NCI-H2171 (cell line): ENCODE data around the gene ACKR1.

Experiments used
- DNase-seq: peaks from one replicate; lab custom pipeline; 2025; lab: John Stamatoyannopoulos, UW

ACKR1 gene

DNA sequence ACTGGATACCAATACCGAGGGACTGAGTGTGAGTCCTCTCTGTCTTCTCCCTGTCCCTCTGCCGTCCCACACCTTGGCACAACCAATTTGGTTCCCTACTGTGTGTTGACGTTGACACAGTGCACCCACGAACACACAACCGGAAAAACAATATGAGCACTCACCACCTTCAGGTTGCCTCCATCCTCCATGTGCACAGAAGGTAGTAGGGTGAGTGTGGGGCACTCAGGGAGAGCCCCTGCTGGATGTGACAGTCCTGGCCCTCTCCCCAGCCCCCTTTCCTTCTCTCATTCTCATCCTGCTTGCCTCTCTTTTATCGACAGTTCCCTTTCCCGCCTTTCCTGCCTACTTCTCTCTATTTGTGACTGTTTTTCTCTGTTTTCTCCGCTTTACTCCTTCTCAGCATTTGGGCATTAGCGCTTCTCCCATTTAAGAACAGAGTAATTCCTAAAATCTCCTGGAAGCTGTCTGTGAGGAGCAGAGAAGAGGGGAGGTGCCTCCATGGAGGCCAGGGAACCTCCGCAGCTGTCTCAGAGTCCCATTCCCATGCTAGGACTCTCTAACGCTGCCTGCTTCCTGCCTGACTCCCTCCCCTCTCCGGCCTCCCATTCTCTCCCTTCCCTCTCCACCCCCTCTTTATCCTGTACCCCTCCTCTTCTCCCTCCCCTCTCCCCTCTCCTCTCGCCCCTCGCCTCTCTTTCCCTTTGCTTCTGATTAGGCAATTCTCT is 16.9 kb upstream of the ACKR1 start:
- no peak for DNase-seq

DNA sequence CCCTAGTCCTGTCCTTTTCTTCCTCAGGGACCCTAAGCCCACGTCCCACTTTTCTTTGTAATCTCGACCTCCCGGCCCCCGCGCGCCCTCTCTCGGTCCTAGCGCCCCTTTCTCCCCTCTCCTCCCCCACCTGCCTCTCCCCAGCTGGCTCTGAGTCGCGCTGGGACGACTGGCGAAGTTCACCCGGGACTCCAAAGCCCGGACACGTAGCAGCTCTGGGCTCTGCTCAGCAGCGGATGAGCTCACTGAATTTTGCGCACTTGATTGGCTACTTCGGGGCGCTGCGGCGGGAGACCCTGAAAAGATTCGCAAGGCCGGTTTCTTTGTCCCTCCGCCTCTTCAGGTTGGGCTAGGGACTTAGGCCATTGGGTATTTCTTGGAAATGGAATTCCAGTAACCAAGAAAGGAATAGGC is 16.3 kb upstream of the ACKR1 start:
- no peak for DNase-seq

DNA sequence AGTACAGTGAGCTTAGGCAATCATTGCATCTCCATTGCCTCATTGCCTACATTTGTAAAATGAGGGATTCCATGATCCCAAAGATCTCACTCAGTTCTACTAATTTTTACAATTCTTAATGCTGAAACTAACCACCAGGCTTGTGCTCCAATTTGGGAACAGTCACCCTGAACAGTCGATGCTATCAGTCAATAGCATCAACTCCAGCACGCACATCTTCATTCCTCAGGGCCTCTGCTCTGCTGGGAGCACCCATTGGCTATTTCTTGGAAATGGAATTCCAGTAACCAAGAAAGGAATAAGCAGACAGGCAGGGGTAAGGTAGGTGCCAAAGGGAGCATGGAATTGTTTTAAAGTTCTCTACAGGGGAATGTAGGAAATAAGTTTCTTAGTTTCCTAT is 14.2 kb upstream of the ACKR1 start:
- no peak for DNase-seq

DNA sequence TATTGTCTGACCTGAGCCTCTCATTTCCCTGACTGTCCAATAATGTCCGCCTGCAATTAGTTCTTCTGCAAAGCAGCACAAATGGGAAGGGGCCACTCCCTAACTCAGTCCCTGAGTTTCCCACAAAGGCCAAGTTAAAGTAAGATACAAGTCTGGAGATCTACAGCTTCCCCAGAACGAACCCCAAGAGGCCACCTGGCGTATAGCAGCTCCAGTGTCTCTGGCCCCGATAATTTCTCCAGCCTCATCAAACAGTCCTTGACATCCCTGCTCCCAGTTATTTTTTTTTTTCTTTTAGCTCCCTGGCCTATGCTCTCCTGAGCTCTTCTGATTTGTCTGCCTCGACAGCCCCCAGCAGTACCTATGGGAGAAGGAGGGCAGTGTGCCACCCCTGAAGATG is 8.1 kb upstream of the ACKR1 start:
- no peak for DNase-seq

DNA sequence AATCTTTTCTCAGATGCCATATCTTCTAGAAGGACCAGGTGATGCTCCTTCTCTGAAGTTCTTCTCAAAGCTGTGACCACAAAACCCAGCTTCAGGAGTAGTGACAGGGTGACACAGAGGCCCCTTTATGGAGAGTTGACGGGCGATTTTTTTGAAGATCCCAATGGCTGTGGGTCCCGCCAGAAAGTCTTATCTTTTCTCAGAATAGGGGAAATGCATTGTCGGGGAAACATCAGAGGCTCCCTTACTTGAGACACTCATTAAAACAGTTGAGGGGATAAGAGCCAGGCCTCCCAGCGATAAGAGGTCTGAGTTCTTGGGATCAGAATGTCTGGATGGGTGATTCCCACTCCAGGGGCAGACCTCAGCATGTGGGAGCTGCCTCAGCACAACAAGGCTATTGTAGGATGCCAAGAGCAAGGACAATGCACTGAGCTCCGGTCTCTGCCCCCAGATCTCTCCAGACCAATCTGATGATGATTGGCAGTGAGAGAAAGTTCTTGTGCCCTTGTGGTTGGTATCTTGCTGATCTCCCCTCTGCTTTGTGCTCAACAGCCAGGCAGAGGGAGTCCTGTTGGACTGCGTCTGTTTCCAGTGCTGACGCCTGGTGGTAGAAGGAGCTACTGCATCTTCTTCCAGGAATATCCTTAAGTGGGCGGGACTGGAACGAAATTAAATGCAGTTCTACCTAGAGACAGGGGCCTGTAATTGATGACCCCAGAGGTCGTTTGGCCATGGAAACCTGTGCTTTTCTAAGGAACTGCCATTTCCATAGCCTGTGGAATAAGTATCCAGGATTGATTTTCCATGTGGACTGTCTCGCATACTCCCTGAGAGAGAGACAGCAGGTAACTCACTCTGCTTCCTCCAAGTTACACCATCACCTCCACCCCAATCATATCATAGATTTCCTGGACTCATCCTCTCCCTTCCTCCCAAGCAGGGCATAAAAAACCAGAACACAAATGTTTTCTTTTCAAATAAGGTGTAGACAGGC is 6.8 kb upstream of the ACKR1 start:
- peak; percentile 2 for DNase-seq

DNA sequence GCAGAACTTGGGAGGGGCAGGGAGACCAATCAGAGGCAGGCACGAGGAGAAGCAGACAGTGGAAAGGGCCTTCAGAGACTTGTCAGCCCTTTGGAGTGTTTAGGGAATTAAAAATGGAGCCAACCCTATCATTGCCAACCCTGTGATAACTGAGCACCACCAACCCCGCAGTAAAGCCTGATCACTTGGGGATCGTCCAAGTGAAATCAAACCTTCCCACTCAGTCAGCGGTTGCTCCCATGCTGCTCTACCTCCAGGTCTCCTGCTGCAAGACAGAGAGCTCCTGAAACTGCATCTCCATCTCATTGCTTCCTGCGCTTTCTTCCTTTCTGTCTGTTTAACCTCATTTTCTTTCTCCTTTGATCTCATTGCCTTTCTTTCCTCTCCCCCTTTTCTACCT is 4.8 kb upstream of the ACKR1 start:
- no peak for DNase-seq

DNA sequence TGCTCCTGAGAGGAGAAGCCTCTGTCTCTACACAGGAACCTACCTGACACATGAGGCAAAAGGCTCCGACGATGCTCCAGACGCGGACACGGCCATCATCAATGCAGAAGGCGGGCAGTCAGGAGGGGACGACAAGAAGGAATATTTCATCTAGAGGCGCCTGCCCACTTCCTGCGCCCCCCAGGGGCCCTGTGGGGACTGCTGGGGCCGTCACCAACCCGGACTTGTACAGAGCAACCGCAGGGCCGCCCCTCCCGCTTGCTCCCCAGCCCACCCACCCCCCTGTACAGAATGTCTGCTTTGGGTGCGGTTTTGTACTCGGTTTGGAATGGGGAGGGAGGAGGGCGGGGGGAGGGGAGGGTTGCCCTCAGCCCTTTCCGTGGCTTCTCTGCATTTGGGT is 3.9 kb upstream of the ACKR1 start:
- DNase-seq: no peak

DNA sequence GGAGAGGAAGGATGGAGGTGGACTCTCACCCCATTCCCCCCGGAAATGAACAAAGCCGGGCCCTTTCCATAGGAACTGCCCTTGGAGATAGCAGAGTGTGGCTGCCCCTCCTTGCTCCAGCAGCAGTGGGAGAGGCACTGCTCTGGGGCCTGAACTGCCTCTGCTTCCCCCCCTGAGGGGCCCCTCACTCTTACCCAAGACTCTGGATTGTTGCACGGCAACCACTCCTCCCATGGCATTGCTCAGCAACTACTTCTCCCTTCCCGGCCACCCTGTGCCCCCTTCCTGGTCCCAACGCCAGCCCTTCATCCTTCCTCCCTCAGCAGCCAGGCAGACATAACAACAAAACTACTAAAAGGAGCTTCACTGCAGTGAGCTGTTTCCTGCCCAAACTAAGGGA is 3.0 kb upstream of the ACKR1 start:
- no peak for DNase-seq

DNA sequence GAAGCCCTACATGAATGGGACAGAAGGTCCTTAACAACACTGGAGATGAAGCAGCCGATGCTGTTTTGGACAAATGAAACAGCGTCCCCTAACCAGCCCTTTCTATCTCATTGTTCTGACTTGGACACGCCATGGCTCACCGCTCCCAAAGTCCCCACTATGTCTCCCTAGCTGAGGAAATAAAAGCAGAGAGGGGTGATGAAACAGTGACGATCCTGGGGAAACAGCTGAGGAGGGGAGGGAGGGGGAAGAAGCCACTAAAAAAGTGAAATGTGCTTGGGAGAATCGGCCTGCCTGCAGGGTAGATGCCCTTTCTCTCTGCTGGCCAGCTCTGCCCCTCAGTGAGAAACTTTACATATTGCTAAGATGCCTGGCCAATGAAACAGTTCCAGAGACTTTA is 1.1 kb upstream of the ACKR1 start:
- no peak for DNase-seq

DNA sequence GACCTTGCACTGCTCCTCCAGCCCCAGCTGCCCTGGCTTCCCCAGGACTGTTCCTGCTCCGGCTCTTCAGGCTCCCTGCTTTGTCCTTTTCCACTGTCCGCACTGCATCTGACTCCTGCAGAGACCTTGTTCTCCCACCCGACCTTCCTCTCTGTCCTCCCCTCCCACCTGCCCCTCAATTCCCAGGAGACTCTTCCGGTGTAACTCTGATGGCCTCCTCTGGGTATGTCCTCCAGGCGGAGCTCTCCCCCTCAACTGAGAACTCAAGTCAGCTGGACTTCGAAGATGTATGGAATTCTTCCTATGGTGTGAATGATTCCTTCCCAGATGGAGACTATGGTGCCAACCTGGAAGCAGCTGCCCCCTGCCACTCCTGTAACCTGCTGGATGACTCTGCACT is 550 bp downstream of the ACKR1 start:
- no peak for DNase-seq

DNA sequence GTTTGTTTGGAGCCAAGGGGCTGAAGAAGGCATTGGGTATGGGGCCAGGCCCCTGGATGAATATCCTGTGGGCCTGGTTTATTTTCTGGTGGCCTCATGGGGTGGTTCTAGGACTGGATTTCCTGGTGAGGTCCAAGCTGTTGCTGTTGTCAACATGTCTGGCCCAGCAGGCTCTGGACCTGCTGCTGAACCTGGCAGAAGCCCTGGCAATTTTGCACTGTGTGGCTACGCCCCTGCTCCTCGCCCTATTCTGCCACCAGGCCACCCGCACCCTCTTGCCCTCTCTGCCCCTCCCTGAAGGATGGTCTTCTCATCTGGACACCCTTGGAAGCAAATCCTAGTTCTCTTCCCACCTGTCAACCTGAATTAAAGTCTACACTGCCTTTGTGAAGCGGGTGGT is 1.4 kb downstream of the ACKR1 start:
- DNase-seq: no peak

DNA sequence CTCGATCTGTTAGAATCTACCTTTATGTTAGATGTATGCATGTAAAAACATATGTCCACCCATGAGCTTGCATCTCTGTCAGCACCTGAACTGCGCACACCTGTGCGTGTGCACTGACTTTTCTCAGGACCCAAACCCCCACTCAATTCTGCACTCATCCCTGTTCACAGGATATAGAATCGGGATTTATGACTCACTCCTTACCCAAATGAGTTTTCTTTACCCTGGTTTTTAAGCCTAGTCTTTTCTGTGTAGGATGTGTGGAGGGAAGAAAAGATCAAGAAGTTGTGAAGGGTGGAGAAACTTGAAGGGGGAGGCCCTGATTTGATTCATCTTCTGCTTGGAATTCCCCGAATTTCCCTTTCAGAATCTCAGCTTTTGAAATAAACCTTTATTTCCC is 2.4 kb downstream of the ACKR1 start:
- DNase-seq: no peak

DNA sequence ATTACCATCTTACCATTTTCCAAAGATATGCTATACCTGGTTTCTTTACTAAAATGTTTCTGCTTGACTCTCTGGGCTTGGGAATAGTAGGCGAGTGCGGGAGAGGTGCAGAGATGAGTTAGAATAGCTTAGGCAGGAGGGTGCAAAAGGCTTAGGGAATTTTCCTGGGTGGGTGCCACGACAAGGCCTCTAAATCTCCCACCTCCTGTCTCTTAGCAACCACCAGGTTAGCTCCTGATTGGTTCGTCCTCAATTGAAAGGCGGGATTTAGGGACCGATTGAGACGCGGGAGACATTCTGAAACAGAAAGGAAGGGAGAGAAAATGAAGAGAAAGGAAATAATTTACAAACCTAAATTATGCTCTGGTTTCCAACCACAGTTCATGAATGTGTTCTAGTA is 3.1 kb downstream of the ACKR1 start:
- no peak for DNase-seq

DNA sequence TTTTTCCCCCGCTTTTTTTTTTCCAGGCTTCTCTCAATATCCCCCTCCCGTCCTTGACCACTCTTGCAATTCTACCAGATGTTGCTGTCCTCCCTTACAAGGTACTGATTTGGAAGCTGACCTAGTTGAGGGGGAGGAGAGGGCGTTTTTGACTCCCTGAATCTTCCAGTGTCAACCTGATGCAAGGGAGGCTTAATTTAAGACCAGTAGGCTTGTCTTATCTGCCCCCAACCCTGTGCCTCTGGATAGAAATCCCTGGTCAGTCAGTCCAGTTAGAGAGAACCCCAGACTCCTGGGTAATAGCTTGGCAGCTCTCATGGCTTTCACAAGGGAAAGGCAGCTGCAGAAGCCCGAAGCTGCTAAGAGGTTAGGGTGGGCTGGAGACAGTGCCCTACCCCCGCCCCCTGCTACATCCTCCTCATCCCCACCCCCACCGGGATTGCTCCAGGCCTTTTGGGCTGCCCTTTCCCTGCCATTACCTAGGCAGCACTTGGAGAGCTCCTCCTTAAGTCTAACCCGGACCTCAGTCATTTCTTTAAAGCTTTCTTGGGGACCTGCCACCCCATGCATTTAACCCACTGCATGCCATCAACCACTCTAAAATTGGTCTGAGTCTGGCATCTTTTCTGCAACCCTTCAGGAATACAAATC is 3.6 kb downstream of the ACKR1 start:
- DNase-seq: no peak

DNA sequence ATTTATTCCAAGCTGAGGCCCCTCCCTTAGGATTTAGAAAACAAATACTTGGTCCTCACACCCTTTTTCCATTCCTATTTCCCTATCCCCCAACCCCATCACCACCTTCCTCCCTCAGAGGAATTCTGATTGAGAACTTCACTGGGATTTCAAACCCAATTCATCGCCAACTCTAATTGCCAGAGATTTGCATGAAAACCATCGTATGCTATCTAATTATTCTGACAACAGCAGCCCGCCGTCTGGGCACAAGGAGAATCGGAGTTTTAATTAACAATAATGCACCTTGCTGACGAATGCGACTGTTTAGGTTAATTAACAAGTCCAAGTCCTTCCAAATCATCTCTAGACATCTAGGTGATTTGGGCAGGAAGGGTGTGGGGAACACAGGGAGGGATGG is 4.4 kb downstream of the ACKR1 start:
- DNase-seq: no peak

DNA sequence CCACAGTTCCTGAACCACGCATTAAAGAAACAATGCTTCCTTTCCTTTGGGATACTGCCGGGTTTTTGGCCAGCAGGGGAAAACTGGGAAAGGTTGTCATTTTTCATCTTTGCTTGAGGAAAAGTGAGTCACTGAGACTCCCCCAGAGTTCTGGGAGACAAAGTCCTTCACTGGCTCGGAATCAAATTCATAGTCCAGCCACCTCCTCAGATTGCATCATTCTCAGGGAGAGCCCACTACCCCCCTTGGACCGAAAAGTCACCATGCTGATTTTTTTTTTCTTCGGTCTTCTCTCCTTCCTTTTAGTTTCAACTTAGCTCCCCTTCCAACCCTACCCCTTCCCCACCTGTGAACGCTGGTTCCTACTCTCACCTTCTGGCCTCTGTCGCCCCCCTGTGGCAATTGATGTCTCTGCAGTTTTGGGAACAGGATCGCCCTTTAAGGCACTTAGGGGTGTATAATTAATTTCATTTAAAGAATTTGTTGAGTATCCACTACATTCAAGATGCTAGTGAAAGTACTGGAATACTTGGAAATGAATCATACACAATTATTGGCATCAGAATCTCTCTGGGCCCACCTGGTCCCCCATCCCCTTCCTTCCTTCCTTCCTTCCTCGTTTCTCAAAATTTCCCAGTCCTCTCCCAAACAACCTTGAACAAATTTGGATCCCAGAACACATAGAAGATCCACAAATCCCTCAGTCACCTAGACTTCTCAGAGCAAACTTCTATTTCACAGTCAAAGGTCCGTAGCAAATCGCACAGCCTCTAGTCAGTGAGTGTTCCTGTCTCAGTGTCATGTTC is 6.9 kb downstream of the ACKR1 start:
- peak; percentile 14 for DNase-seq

DNA sequence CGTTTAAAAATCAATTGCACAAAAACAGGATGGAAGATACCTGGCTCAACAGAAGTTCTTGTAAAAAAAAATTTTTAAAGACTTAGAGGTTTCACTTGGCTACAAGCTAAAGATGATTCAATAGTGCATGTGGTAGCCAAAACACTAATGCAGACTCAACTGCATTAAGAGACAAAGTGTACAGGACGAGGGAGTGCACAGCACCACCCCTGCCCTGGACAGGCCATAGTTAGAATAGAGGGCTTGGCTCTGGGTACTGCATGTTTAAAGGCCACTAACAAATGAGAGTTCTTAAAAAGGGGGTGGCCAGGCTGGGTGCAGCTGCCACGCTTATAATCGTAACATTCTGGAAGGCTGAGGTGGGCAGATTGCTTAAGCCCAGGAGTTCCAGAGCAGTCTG is 7.9 kb downstream of the ACKR1 start:
- DNase-seq: no peak

DNA sequence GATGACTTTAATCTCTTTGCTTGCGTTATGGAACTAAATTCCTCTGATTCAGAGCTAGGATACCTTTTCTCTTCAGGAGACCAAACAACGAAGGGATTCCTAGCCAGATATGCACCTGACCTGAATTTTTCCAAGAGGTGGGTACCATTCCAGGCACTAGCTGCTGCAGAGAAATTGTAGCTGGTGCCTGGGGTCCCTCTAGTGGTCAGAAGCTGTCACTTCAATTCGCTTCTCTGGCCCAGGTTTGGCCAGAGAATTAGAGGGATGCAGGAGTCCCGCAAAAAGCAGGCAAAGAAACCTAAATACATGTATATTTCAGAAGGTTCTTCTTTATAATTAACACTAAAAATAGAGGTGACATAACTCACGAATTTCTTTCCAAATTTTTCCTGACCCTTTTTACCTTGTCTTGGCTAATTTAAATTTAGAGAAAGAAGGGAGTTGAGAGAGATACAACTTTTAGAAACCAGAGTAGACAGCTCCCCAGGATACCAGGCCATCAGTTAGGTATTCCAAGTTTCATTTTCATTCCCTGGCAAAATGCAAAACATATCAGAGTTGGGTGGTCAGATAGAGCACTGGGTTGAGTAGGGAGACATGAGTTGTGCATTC is 9.6 kb downstream of the ACKR1 start:
- DNase-seq: no peak

DNA sequence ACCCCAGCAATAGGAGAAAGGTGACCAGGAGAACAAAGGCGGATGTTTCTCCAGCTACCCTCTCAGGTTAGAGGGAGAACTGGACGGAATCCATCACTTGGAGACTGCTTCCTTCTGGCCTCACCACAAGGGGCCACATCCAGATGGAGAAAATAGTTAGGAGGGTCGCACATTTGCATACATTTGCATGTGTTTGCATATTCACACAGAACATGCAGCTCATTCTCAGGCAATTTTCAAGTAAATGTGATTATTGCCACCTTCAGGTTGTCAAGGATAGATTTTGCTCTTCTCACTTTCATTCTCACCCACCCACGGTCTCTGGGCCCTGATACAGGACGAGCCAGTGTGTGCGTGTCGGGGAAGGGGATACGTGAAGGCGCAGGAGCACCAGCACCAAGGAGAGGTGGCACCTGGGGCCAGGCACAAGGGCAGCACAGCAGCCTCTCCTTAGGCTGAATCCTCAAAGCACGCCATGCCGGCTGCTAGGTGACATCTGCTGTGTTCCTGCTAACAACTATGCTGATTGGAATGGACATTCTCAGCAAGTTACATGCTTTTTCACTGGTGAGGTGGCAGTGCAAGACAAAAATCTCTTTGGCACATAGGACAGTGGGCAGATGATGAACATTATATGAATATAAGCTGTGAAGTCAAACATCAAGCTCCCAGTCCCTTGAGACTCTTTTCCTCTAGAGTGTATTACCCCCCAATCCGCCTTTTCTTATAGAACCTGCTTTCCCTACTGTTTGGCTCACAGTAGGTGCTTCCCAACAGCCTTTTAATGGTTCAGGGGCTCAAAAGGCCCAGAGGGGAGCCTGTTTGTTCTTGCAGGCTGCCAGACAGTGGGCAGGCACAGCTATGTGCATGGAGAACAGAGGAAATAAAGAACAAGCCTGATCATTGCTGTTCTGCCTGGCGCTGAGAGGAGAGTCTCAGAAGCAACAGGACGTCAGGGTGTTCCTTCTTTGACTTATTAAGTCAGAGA is 14.3 kb downstream of the ACKR1 start:
- no peak for DNase-seq
